ENCODE measurements around the gene SPNS2.

DNA sequence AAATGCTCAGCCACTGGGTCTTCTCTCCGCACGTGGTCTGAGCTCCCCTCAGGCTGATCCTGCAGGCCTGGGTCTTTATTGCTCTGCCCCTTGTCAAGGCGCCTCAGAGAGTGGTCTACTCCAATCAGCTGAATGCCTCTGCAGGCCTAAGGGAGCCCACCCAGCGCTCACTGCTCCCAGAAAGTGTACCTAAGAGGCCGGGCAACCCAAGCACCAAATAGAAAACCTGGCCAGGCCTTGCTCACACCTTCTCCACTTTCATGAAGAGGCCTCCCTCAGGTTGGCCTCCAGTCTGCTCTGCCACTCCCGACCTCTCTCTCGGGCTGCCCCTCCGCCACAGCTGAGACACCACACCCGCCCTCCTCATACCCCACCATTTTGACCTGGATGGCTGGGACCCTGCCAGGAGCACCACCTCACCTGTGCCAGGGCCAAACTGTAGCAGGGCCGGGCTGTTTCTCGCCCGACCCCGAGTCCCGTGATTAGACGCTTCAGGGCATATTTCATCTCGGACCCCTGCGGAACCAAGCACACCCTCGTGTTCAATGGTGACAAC, 55.8 kb downstream of the SPNS2 start:
- no peak for TF ChIP-seq POLR2A (IDR thresholded peaks at IDR 0.05; ENCODE audit: low read depth)
- no peak for TF ChIP-seq POLR2AphosphoS5 (IDR thresholded peaks at IDR 0.05)
- no peak for TF ChIP-seq EP300 (IDR thresholded peaks at IDR 0.05)
- TF ChIP-seq, protein P1, sequence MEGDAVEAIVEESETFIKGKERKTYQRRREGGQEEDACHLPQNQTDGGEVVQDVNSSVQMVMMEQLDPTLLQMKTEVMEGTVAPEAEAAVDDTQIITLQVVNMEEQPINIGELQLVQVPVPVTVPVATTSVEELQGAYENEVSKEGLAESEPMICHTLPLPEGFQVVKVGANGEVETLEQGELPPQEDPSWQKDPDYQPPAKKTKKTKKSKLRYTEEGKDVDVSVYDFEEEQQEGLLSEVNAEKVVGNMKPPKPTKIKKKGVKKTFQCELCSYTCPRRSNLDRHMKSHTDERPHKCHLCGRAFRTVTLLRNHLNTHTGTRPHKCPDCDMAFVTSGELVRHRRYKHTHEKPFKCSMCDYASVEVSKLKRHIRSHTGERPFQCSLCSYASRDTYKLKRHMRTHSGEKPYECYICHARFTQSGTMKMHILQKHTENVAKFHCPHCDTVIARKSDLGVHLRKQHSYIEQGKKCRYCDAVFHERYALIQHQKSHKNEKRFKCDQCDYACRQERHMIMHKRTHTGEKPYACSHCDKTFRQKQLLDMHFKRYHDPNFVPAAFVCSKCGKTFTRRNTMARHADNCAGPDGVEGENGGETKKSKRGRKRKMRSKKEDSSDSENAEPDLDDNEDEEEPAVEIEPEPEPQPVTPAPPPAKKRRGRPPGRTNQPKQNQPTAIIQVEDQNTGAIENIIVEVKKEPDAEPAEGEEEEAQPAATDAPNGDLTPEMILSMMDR (IDR thresholded peaks at IDR 0.05), result no peak
